Heart right ventricle (tissue), 16 donors: Measurements from ENCODE around the gene GAS2L1. TPM values are rescaled to one million over a fixed set of nuclear protein-coding genes. Genes with fewer than 3 reads are reported as not detected.
A peak's percentile ranks its signal among the peaks of the same experiment; 100 is the strongest.

Experiments used
- ATAC-seq, 8 donors: fragments of 200-7000 bp; cut with Tn5 transposase; one replicate each; pipeline ENCODE4 v1.9.1; 2020; ENCODE audit warnings: mild to moderate bottlenecking in 8 of 8, moderate library complexity in 8 of 8, moderate number of reproducible peaks in 1 of 8
- DNase-seq, 2 donors: peaks; one replicate each; pipeline ENCODE4 v3.0.0-alpha.2; 2020
- H3K27ac ChIP-seq, 10 donors: fragments of 200-600 bp; sonication (generic) in 2 of 10; one replicate each; pipeline versions ENCODE4 v1.5.0 to v1.8.0; 2020 to 2022; ENCODE audit warnings: mild to moderate bottlenecking in 3 of 10
- H3K27me3 ChIP-seq, 7 donors: fragments of 200-600 bp; one replicate each; pipeline ENCODE4 v1.8.0; 2021 to 2022; ENCODE audit warnings: mild to moderate bottlenecking in 2 of 7
- H3K36me3 ChIP-seq, 9 donors: fragments of 200-600 bp; sonication (generic) in 1 of 9; one replicate each; pipeline versions ENCODE4 v1.5.0 to v1.8.0; 2020 to 2022; ENCODE audit warnings: mild to moderate bottlenecking in 2 of 9
- H3K4me1 ChIP-seq, 9 donors: fragments of 200-600 bp; sonication (generic) in 1 of 9; one replicate each; pipeline versions ENCODE4 v1.5.0 to v1.8.0; 2020 to 2022; ENCODE audit warnings: mild to moderate bottlenecking in 4 of 9
- H3K4me3 ChIP-seq, 10 donors: fragments of 200-600 bp; sonication (generic) in 2 of 10; one replicate each; pipeline versions ENCODE4 v1.5.0 to v1.8.0; 2020 to 2022; ENCODE audit warnings: mild to moderate bottlenecking in 7 of 10, moderate library complexity in 2 of 10
- H3K9me3 ChIP-seq, 11 donors: fragments of 200-600 bp in 10 of 11; sonication (generic) in 2 of 11; one replicate each; pipeline versions ENCODE4 v1.5.0 to v1.8.0; 2013 to 2022; ENCODE audit warnings: mild to moderate bottlenecking in 2 of 11, control low read depth in 1 of 11, moderate library complexity in 1 of 11
- WGBS, 2 donors: extraction: QIAGEN DNeasy Blood & Tissue Kit; methylation state at CpG; one replicate each; pipeline ENCODE4 v1.1.7; 2013; ENCODE audit warnings: inconsistent platforms in 1 of 2; 5-methylcytosine and 5-hydroxymethylcytosine counted together
- intact Hi-C, 10 donors: fragments of 100-400 bp; cut with DNase I; formaldehyde crosslinking; loops; one replicate each; pipeline versions ENCODE4 v1.11.1 to v1.14.2; 2022
- polyA plus RNA-seq, 2 donors: library from polyadenylated mRNA; stranded (reverse); fragments of 200-250 nt; gene quantifications; one replicate each; pipeline ENCODE4 v1.2.3, GENCODE V29; 2013
- total RNA-seq, 10 donors: library from RNA; stranded (reverse); fragmentation: NEBNext Ultra II Directional in 3 of 10; extraction: Animal tissue kit (Norgen Biotek cat#: 25700) in 3 of 10; gene quantifications; one replicate each; pipeline versions ENCODE4 v1.2.1 to v1.2.4, GENCODE V29; 2021 to 2023
- TF ChIP-seq, protein P1 (sequence below), 9 donors: fragments of 200-600 bp; sonication (generic) in 2 of 9; IDR thresholded peaks; one replicate each; pipeline versions ENCODE4 v1.5.0 to v1.8.0; 2021 to 2022; ENCODE audit warnings: antibody characterized with exemption in 9 of 9, mild to moderate bottlenecking in 5 of 9, moderate library complexity in 1 of 9
- donor health status: Arrhythmogenic right ventricular cardiomyopathy.
- donor health status: ischemic (EF 13 %, LVEDD 7.1; RV severe dilation, severe dysfunction).
- donor health status: healthy with polysubstance abuse.
- donor health status: DM: no; HTN: yes; CAD: no.
- donor health status: DM: no; HTN: no; CAD: no.
- donor health status: ischemic (EF 25% LVEDD 6.9; RV normal size, moderate dysfunction).
- donor health status: ischemic (EF 25% LVEDD 5.7; RV mildly dilated, moderate dysfunction).
- donor health status: healthy.
- donor health status: DM: yes; HTN: yes; CAD: no.
- donor health status: Ischemic cardiomyopathy.
- donor health status: ischemic (EF 35%, LVEDD 5.7; RV mildly dilated, moderate dysfunction).
- donor health status: nonischemic (EF 11% LVEDD 7.7; RV severe dilation, severe dysfunction).
- donor health status: DM: yes; HTN: yes; CAD: no.
- donor health status: PGD.
- donor health status: ischemic (EF 29% LVEDD 5.4; RV normal size, mild dysfunction).
- donor health status: nonischemic (EF 23%, LVEDD 6.1; RV moderate dilation, normal function).

The GAS2L1 gene
- total and polyA plus RNA-seq, 12 donors: 10.9 to 45.0 (median 15.0) TPM

DNA sequence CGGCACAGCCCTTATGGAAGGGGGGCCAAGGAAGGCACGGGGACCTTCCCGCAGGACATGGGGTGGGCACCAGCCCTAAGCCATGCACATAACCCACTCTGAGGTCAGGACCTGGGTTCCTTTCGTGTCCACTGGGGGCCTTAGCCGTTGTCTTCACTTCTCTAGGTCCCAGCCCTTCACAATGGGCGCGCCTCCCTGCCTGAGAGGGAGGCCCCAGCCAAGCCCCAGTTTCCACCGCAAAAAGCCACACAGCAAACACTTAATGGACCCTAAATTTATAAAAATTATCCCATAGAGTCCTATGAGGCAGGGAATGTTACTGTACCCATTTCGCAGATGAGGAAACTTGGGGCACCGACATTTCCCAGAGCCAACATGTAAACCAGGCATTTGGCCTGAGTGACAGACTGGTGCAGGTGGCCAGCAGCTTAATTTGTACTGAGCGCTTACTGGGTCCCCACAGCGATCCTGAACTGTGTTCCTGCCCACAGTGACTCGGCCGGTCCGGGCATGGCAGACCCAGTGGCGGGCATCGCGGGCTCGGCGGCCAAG lies 1.2 kb downstream of the GAS2L1 start:
- H3K4me3 ChIP-seq: peak overlapping the region; percentile 70 to 98 (median 94)
- intact Hi-C loops: loop anchor here in 6 of 10 donors (2.0 to 5.0 kb wide), 5 partner anchors 35 to 51 kb away; partner anchors contain the start of genes EWSR1 (in 3 of the 6) and RHBDD3 (in 2 of the 6)
- no peaks in the 10 kb centered on the region for H3K9me3 ChIP-seq
- TF ChIP-seq, protein P1, sequence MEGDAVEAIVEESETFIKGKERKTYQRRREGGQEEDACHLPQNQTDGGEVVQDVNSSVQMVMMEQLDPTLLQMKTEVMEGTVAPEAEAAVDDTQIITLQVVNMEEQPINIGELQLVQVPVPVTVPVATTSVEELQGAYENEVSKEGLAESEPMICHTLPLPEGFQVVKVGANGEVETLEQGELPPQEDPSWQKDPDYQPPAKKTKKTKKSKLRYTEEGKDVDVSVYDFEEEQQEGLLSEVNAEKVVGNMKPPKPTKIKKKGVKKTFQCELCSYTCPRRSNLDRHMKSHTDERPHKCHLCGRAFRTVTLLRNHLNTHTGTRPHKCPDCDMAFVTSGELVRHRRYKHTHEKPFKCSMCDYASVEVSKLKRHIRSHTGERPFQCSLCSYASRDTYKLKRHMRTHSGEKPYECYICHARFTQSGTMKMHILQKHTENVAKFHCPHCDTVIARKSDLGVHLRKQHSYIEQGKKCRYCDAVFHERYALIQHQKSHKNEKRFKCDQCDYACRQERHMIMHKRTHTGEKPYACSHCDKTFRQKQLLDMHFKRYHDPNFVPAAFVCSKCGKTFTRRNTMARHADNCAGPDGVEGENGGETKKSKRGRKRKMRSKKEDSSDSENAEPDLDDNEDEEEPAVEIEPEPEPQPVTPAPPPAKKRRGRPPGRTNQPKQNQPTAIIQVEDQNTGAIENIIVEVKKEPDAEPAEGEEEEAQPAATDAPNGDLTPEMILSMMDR (IDR thresholded peaks at IDR 0.05): no peak
- 58 to 62% methylated on average over 20 of the region's 20 CpGs for WGBS, 2 donors
- H3K27me3 ChIP-seq: peaks cover 0 to 3% (median 0%) of the 10 kb centered on the region in 7 donors
- H3K27ac ChIP-seq: peak overlapping the region; percentile 90 to 98 (median 94)
- H3K4me1 ChIP-seq: peaks cover 42 to 70% (median 63%) of the 10 kb centered on the region in 9 donors
- no peak for DNase-seq
- H3K36me3 ChIP-seq: peaks cover 0 to 12% (median 0%) of the 10 kb centered on the region in 9 donors
- no peak for ATAC-seq

DNA sequence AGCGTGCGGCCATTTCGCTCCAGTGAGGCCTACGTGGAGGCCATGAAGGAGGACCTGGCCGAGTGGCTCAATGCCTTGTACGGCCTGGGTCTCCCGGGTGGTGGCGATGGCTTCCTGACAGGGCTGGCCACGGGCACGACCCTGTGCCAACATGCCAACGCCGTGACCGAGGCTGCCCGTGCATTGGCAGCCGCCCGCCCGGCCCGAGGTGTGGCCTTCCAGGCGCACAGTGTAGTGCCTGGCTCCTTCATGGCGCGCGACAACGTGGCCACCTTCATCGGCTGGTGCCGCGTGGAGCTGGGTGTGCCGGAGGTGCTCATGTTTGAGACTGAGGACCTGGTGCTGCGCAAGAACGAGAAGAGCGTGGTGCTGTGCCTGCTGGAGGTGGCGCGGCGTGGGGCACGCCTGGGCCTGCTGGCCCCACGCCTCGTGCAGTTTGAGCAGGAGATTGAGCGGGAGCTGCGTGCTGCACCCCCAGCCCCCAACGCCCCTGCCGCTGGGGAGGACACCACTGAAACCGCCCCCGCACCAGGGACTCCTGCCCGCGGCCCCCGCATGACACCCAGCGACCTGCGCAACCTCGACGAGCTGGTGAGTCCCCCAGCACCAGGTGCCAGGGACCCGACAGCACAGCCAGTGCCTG lies 1.8 kb downstream of the GAS2L1 start:
- 58 to 69% methylated on average over 50 of the region's 50 CpGs for WGBS, 2 donors
- DNase-seq (peak in 1 of 2 donors; percentile 50), ATAC-seq (no peak)
- Histone ChIP-seq H3K9me3 (no peaks in the 10 kb centered on the region), H3K27me3 (peaks cover 0 to 9% (median under 1%) of the 10 kb centered on the region in 7 donors), H3K4me1 (peaks cover 40 to 70% (median 63%) of the 10 kb centered on the region in 9 donors), H3K27ac (peak overlapping the region; percentile 37 to 98 (median 94)), H3K36me3 (peaks cover 0 to 12% (median 0%) of the 10 kb centered on the region in 9 donors), H3K4me3 (peak overlapping the region; percentile 70 to 98 (median 94))
- intact Hi-C loops: loop anchor here in 4 of 10 donors (5.0 kb wide), 3 partner anchors 34 to 49 kb away; partner anchors contain the start of genes EWSR1 (in 2 of the 4) and RHBDD3 (in 2 of the 4)
- TF ChIP-seq, protein P1 (IDR thresholded peaks at IDR 0.05): no peak

DNA sequence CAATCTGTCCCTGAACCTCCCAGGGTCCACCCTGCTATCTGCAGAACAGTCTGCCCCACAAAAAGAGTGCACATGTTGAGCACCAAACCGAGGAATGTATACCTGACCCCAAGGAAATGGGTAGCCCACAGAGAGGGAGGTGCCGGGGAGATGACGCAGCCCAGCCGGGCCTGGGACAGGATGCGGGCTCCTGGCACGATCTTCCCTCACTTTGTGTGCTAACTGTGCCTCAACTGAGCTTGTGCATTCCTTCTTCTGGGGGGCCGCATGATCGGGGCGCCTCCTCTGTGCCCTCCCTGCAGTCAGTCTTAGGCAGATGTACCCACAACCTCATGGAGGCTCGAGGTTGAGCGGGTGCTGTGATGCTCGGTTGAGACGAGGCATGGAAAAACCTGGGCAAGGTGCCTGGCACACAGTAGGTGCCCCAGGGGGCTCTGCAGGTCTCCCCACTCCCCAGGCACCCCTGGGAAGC lies 2.4 kb downstream of the GAS2L1 start:
- TF ChIP-seq, protein P1 (IDR thresholded peaks at IDR 0.05): no peak
- peak overlapping the region; percentile 37 to 98 (median 94) for H3K27ac ChIP-seq
- 42 to 57% methylated on average over 13 of the region's 13 CpGs for WGBS, 2 donors
- no peak for DNase-seq
- intact Hi-C loops: loop anchor here in 4 of 10 donors (1.0 to 5.0 kb wide), 4 partner anchors 33 to 48 kb away; partner anchors contain the start of genes EWSR1 (in 2 of the 4) and RHBDD3 (in 2 of the 4)
- H3K27me3 ChIP-seq: peaks cover 0 to 15% (median 7%) of the 10 kb centered on the region in 7 donors
- H3K4me3 ChIP-seq: peak overlapping the region in 8 of 10 donors; percentile 70 to 98 (median 94)
- H3K9me3 ChIP-seq: no peaks in the 10 kb centered on the region
- peaks cover 0 to 12% (median 0%) of the 10 kb centered on the region in 9 donors for H3K36me3 ChIP-seq
- peaks cover 45 to 74% (median 66%) of the 10 kb centered on the region in 9 donors for H3K4me1 ChIP-seq
- no peak for ATAC-seq
